ENCODE data around the gene WDR33. TPM values are rescaled to one million over a fixed set of nuclear protein-coding genes. Genes with fewer than 3 reads are reported as not detected.
A peak's percentile ranks its signal among the peaks of the same experiment; 100 is the strongest.

Gene WDR33
- total and polyA plus RNA-seq, 2 of the 4 experiments (the other 2 are of a cell fraction), result 19.6 to 41.2 TPM

GRCh38 chr2:127759931-127760330 is 51.0 kb downstream of the WDR33 start:
- CTCF ChIA-PET, result no interaction called here
- Histone ChIP-seq H3K9me3 (ENCODE audit: control insufficient read depth, insufficient read depth, low read length) (no peaks in the 10 kb centered on the region), H2BK120ac (ENCODE audit: low read depth, low read length) (no peak overlapping the region), H3K36me3 (ENCODE audit: control insufficient read depth, insufficient read depth, low read length) (peaks cover 10% of the 10 kb centered on the region), H2BK5ac (ENCODE audit: low read depth, low read length, poor library complexity, severe bottlenecking) (no peak overlapping the region), H4K8ac (ENCODE audit: low read depth in 2 of 2, low read length in 2 of 2) (peak overlapping the region in 1 of 2 experiments; percentile 3; a peak in 1 of 4 replicates), H2AK9ac (replicated peaks; ENCODE audit: low read depth, low read length, poor library complexity) (no peak overlapping the region), H2AFZ (replicated peaks; ENCODE audit: low read length, poor library complexity) (no peak overlapping the region), H3K4me1 (ENCODE audit: control insufficient read depth, insufficient read depth, low read length) (peaks cover 11% of the 10 kb centered on the region), H3K27ac (ENCODE audit: insufficient read depth, low read length) (no peak overlapping the region), H3K56ac (ENCODE audit: extremely low read depth, insufficient read depth, low read length) (no peak overlapping the region), H4K91ac (ENCODE audit: insufficient read depth, low read depth, low read length) (no peak overlapping the region), H3K79me1 (ENCODE audit: low read depth in 1 of 2, low read length in 2 of 2) (peaks cover 12 to 21% of the 10 kb centered on the region in 2 experiments), H3K14ac (replicated peaks; ENCODE audit: low read depth, low read length) (no peak overlapping the region), H3K4me3 (ENCODE audit: insufficient read depth, low read depth, low read length) (no peak overlapping the region), H2AK5ac (ENCODE audit: low read depth, low read length) (no peak overlapping the region), H3K9me1 (ENCODE audit: insufficient read depth, low read length) (peaks cover 3% of the 10 kb centered on the region), H4K5ac (ENCODE audit: low read depth, low read length) (no peak overlapping the region), H3K23ac (ENCODE audit: low read depth, low read length) (no peak overlapping the region), H3K27me3 (ENCODE audit: control insufficient read depth, insufficient read depth, low read length) (no peaks in the 10 kb centered on the region), H3K4me2 (ENCODE audit: low read depth, low read length) (no peak overlapping the region), H3K18ac (ENCODE audit: low read depth, low read length) (no peak overlapping the region), H2BK20ac (ENCODE audit: low read depth, low read length) (no peak overlapping the region), H4K20me1 (ENCODE audit: insufficient read depth, low read length) (peaks cover 22% of the 10 kb centered on the region; the same call in 1 of the 2 replicates), H2BK15ac (ENCODE audit: low read depth, low read length) (no peak overlapping the region), H3K4ac (ENCODE audit: low read depth, low read length) (no peak overlapping the region), H3K9ac (ENCODE audit: low read depth, low read length) (no peak overlapping the region)
- dilution Hi-C loops (cut with HindIII; ENCODE audit: low sequenced_read_pairs, unreplicated experiment) (no loop called here), intact Hi-C loops (cut with micrococcal nuclease) (no loop called here), in situ Hi-C loops (cut with MboI; ENCODE audit: low sequenced_read_pairs) (no loop called here)
- BruUV-seq (replicated peaks), result no TSS peak
- ATAC-seq (ENCODE audit: low read depth) (no peak), DNase-seq (peak; percentile 37)
- no peak for TF ChIP-seq RFX5 (IDR thresholded peaks at IDR 0.05; ENCODE audit: low read depth, low read length)
- TF ChIP-seq, protein P1, sequence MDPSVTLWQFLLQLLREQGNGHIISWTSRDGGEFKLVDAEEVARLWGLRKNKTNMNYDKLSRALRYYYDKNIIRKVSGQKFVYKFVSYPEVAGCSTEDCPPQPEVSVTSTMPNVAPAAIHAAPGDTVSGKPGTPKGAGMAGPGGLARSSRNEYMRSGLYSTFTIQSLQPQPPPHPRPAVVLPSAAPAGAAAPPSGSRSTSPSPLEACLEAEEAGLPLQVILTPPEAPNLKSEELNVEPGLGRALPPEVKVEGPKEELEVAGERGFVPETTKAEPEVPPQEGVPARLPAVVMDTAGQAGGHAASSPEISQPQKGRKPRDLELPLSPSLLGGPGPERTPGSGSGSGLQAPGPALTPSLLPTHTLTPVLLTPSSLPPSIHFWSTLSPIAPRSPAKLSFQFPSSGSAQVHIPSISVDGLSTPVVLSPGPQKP (IDR thresholded peaks at IDR 0.05; ENCODE audit: borderline replicate concordance, low read depth, low read length), result no peak
- TF ChIP-seq, protein P2, sequence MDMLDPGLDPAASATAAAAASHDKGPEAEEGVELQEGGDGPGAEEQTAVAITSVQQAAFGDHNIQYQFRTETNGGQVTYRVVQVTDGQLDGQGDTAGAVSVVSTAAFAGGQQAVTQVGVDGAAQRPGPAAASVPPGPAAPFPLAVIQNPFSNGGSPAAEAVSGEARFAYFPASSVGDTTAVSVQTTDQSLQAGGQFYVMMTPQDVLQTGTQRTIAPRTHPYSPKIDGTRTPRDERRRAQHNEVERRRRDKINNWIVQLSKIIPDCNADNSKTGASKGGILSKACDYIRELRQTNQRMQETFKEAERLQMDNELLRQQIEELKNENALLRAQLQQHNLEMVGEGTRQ (IDR thresholded peaks at IDR 0.05; ENCODE audit: low read depth, low read length), result no peak
- no peak for TF ChIP-seq CEBPB (IDR thresholded peaks at IDR 0.05; ENCODE audit: low read depth, low read length)
- TF ChIP-seq FOS (IDR thresholded peaks at IDR 0.05; ENCODE audit: low read depth, low read length), result no peak
- TF ChIP-seq BHLHE40 (IDR thresholded peaks at IDR 0.05; ENCODE audit: low read depth, low read length), result no peak
- no peak for TF ChIP-seq RAD21 (IDR thresholded peaks at IDR 0.05; ENCODE audit: low read length)
- TF ChIP-seq CHD1 (IDR thresholded peaks at IDR 0.05; ENCODE audit: low read depth, low read length), result no peak
- TF ChIP-seq MXI1 (IDR thresholded peaks at IDR 0.05; ENCODE audit: borderline replicate concordance, low read depth, low read length), result no peak
- TF ChIP-seq, protein P3, sequence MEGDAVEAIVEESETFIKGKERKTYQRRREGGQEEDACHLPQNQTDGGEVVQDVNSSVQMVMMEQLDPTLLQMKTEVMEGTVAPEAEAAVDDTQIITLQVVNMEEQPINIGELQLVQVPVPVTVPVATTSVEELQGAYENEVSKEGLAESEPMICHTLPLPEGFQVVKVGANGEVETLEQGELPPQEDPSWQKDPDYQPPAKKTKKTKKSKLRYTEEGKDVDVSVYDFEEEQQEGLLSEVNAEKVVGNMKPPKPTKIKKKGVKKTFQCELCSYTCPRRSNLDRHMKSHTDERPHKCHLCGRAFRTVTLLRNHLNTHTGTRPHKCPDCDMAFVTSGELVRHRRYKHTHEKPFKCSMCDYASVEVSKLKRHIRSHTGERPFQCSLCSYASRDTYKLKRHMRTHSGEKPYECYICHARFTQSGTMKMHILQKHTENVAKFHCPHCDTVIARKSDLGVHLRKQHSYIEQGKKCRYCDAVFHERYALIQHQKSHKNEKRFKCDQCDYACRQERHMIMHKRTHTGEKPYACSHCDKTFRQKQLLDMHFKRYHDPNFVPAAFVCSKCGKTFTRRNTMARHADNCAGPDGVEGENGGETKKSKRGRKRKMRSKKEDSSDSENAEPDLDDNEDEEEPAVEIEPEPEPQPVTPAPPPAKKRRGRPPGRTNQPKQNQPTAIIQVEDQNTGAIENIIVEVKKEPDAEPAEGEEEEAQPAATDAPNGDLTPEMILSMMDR (conservative IDR thresholded peaks at IDR 0.05; ENCODE audit: low read depth, low read length), result no peak
- TF ChIP-seq MAZ (IDR thresholded peaks at IDR 0.05; ENCODE audit: borderline replicate concordance, low read depth, low read length), result no peak
- POLR2A ChIA-PET (ENCODE audit: unreplicated experiment), result no interaction called here
- 67% methylated on average over 1 of the region's 2 CpGs; no CpG with 5 or more reads in 1 of the 2 experiments for WGBS, 2 experiments (ENCODE audit: extremely low coverage in 2 of 2, insufficient read length in 1 of 2)
